ENCODE measurements around the gene NOP56.
"Not testable (repeated sequence)": the region's sequence is repeated elsewhere in the genome, so short reads cannot be mapped to it uniquely, and the experiment has no call there.

Gene NOP56

DNA sequence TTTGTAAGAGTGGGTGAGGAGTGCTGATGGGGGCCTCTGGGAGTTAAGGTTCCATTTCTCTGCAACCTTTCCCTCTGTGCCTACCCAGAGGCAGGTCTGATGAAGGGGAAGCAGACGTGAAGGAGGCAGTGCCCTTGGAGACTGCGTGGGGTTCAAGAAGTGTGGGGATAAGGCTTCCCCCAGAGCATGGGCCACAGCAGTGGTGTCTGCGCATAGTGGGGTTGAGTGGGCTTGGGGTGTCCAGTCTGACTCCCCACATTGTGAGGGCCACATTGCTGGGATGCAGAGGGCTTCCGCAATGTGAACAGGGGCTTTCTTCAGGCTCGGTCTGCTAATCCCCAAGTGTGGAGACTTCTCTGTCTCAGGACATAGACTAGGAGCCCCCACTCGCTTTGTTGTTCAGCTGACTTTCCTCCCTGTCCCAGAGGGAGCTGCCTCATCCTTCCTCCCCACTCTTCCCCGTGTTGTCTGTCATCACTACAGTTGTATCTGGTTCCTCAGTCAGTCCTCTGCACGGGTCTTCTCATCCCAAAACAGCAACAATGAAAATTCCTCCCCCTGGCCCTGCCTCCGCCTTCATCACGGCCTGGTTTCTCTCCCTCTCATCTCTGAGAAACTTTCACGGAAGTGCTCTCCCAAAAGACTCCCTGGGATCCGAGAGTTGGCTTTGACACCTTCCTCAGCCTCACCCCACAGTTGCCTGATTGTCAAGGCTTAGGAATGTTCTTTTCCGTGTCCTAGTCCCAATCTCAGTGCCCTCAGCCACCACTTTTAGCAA, 43.0 kb downstream of the NOP56 start:
- no peak for TF ChIP-seq CTCF (IDR thresholded peaks at IDR 0.05; ENCODE audit: insufficient read depth, low read depth, low read length, missing control alignments)
- no peak overlapping the region for H3K4me3 ChIP-seq (ENCODE audit: low read depth, low read length)
- no peak for DNase-seq (ENCODE audit: low read depth)

GRCh38 chr20:2695984-2696525, 43.6 kb downstream of the NOP56 start:
- DNase-seq (ENCODE audit: low read depth); H3K4me3 ChIP-seq (ENCODE audit: low read depth, low read length): not testable (repeated sequence)

- TF ChIP-seq CTCF (IDR thresholded peaks at IDR 0.05; ENCODE audit: insufficient read depth, low read depth, low read length, missing control alignments) = no peak
- DNase-seq (ENCODE audit: low read depth) = no peak
- H3K4me3 ChIP-seq (ENCODE audit: low read depth, low read length) = no peak overlapping the region
Observed at GRCh38 chr20:2696646-2697045, 44.2 kb downstream of the NOP56 start.

DNA sequence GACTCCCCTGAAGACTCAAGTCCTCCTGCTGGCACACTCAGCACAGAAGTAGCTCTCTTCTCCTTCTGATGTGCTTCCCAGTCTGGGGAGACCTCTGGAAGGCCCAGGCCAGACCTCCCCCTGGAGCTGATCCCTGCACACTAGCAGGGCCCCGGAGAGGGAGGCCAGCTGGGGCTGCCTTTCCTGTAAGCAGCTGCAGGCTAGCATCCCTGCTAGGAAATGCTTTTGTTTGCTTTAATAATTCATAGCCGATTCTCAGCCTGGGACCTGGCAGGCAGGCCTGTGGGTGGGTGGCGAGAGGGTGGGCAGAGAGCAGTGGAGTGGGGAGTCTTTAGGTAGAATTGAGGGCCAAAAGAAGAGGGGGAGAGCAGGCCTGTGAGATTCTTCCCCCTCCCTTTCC, 45.3 kb downstream of the NOP56 start:
- no peak for DNase-seq (ENCODE audit: low read depth)
- no peak for TF ChIP-seq CTCF (IDR thresholded peaks at IDR 0.05; ENCODE audit: insufficient read depth, low read depth, low read length, missing control alignments)
- H3K4me3 ChIP-seq (ENCODE audit: low read depth, low read length) = no peak overlapping the region

DNA sequence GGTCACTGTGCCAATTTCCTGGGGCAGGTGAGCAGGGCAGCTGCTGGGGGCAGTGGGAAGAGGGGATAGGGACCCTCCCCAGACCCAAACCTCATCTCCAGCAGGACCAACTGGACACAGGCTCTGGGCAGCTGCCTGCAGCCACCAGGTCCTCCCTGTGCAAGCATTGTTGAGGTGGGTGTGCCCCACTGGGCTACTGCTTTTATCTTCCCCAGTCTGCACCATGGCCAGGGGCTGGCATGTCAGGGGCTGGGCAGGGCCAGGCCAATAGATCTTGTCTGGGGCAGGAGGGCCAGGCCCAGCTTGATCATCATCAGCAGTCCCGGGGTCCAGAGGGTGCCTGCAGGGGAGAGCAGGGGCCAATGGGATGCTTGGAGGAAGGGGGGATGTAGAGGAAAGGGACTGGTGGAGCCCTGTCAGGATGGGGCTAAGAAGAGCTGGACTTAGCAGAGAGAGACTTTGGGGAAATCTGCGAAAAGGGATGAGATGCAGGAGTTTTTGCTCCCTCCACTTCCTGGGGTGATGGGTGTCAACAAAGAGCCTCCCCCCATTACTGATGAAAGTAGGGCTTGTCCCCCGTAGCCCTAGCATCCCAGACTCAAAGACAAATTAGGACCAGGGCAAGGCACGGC, 45.9 kb downstream of the NOP56 start:
- no peak for DNase-seq (ENCODE audit: low read depth)
- TF ChIP-seq CTCF (IDR thresholded peaks at IDR 0.05; ENCODE audit: insufficient read depth, low read depth, low read length, missing control alignments) = no peak
- no peak overlapping the region for H3K4me3 ChIP-seq (ENCODE audit: low read depth, low read length)

DNA sequence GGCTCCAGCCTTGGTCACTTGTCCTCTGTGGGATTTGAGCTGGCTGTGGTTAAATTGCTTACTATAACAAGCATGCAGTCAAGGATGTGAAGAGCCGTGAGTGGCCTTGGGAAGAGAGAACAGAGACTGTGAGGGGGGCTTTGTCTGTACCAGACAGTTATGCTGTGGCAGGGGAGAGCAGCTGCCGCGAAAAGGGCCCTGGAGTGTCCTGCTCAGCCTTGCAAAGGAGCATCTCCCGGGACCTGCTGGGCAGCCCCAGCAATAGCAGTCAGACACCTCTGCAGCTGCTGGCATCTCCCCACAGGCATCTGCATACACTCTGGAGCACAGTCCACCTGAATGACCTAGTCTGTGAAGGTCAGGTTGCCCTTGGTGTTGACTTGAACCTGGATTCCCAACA, 46.5 kb downstream of the NOP56 start:
- no peak overlapping the region for H3K4me3 ChIP-seq (ENCODE audit: low read depth, low read length)
- no peak for TF ChIP-seq CTCF (IDR thresholded peaks at IDR 0.05; ENCODE audit: insufficient read depth, low read depth, low read length, missing control alignments)
- no peak for DNase-seq (ENCODE audit: low read depth)

DNA sequence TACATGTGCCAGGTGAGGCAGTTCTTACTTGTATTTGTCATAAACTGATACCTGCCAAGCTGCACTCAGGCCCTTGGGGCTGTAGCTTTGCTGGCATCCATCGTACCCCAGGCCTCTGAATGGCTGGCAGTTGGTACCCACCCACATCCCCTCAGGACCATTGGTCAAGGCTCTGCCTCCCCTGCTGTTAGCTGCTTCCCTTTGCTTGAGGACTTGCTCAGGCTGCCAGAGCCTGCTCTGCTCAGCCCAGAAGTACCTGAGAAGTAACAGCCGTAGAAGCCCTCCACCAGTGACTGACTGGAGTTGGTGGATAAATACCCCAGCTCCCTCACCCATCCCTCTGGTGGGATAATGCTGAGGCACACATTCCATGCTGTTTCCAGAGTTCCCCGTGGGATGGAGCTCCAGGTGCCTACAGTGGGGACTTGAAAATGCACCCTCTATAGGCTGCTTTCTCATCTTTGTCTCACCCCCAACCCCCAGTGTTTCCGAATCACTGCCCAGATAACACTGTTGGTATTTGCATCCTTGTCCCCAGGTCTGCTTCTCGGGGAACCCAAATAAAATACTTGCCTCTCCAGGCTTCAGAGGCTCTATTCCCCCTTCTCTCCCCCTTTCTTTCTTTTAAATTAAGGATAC, 47.5 kb downstream of the NOP56 start:
- no peak for DNase-seq (ENCODE audit: low read depth)
- no peak for TF ChIP-seq CTCF (IDR thresholded peaks at IDR 0.05; ENCODE audit: insufficient read depth, low read depth, low read length, missing control alignments)
- no peak overlapping the region for H3K4me3 ChIP-seq (ENCODE audit: low read depth, low read length)

Data from GM12865 (cell line).